Right ventricle myocardium superior (tissue), 1 donor: ENCODE measurements around the gene PIK3C3. TPM values are rescaled to one million over a fixed set of nuclear protein-coding genes. Genes with fewer than 3 reads are reported as not detected.
"Not testable (repeated sequence)": the region's sequence is repeated elsewhere in the genome, so short reads cannot be mapped to it uniquely, and the experiment has no call there.

Source experiments
- ATAC-seq: fragments of 200-7000 bp; cut with Tn5 transposase; one replicate; pipeline ENCODE4 v1.9.1; 2020; ENCODE audit warnings: mild to moderate bottlenecking; ENCODE audit not compliant: poor library complexity
- DNase-seq: peaks from one replicate; pipeline ENCODE4 v3.0.0-alpha.2; 2020
- intact Hi-C: fragments of 100-400 bp; cut with DNase I; formaldehyde crosslinking; loops from one replicate; pipeline ENCODE4 v1.11.2; 2022
- total RNA-seq: library from RNA; stranded (reverse); fragmentation: NEBNext Ultra II Directional; extraction: Animal tissue kit (Norgen Biotek cat#: 25700); gene quantifications from one replicate; pipeline ENCODE4 v1.2.1, GENCODE V29; 2021
- donor health status: DM: no; HTN: yes; CAD: no; lungs with severe emphysema.

Gene PIK3C3
- total RNA-seq, 1 donor from 2014 or later = 26.5 TPM

DNA sequence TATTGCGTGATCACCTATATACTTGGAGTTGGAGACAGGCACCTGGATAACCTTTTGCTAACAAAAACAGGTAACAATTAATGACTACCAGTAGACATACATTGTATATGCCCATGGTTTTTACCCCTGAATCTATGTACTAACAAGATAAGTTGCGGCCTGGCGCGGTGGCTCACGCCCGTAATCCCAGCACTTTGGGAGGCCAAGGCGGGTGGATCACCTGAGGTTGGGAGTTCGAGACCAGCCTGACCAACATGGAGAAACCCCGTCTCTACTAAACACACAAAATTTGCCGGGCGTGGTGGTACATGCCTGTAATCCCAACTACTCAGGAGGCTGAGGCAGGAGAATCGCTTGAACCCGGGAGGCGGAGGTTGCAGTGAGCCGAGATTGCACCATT lies 94.5 kb downstream of the PIK3C3 start:
- DNase-seq, ATAC-seq, intact Hi-C loops: not testable (repeated sequence)

- intact Hi-C loops = loop anchor here (5.0 kb wide), 1 partner anchor 1511 kb away; no protein-coding TSS in a partner anchor
- DNase-seq (no peak), ATAC-seq (no peak)
Observed at GRCh38 chr18:42051411-42051810, 96.4 kb downstream of the PIK3C3 start.

- intact Hi-C loops = loop anchor here (5.0 kb wide), 1 partner anchor 1510 kb away; no protein-coding TSS in a partner anchor
- ATAC-seq (no peak), DNase-seq (no peak)
Observed at GRCh38 chr18:42052122-42052708, 97.2 kb downstream of the PIK3C3 start.

- intact Hi-C loops = loop anchor here (5.0 kb wide), 1 partner anchor 1509 kb away; no protein-coding TSS in a partner anchor
- peak; percentile 41 for DNase-seq
- ATAC-seq = peak; percentile 85
Observed at GRCh38 chr18:42053188-42053781, 98.3 kb downstream of the PIK3C3 start.

DNA sequence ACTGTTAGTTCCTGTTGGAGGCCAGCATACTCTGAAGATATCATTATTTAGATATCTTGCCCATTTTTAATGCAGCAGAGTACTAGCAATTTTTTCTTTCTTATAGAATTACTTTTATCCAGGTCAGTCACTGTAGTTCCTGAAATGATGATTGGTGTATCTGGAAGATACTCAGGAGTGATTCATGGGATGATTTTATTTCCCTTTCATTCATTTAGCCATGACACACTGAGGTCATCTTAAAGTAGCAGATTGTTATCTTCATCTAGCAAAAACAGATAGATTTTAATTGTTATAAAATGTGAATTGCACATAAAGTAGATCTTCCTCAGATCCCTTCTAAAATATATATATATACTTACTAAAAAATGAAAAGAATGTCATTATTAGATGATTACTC lies 109.1 kb downstream of the PIK3C3 start:
- no peak for ATAC-seq
- intact Hi-C loops = no loop called here
- no peak for DNase-seq

- DNase-seq (no peak), ATAC-seq (no peak)
- intact Hi-C loops = no loop called here
Observed at GRCh38 chr18:42067518-42067917, 112.5 kb downstream of the PIK3C3 start.

DNA sequence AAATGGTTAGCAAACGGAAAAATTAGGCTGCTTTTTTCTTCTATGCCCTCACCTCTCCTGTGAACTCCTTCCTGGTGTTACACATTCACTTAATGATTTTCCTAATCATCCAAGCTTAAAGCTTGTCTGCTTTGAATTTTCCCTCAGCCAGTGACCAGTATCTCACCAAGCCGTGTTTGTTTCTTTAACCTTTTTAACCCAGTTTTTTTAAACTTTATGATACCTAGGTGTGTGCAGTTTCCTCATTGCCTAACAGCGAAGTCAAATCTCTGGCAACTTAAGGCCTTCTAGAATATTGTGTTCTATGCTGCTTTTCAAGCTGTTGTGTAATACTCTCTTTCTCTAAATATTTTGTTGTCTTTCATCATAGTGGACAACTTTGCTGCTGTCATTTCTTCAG lies 113.0 kb downstream of the PIK3C3 start:
- intact Hi-C loops = no loop called here
- no peak for ATAC-seq
- DNase-seq = no peak

DNA sequence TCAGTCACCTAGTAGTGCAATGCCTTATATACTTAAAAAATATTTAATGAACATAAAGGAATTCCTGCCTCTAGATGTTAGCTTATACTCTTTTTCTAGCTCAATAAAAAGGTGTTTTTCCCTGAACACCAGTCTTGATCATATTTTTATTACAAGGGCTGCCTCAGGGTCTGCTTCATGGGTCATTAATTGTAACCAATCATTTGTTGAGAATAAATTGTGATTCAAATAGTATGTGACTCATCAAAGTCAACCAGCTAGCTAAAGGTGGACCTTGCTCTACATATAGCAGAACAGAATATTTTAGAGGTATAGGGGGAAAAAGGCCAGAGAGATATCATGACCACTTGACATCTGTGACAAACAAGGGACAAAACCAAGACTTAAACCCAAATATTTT lies 114.0 kb downstream of the PIK3C3 start:
- ATAC-seq = no peak
- intact Hi-C loops = no loop called here
- no peak for DNase-seq

- ATAC-seq = no peak
- DNase-seq = no peak
- intact Hi-C loops = no loop called here
Observed at GRCh38 chr18:42072407-42072806, 117.4 kb downstream of the PIK3C3 start.

GRCh38 chr18:42074704-42075103 lies 119.7 kb downstream of the PIK3C3 start:
- intact Hi-C loops = no loop called here
- DNase-seq = no peak
- ATAC-seq = no peak

DNA sequence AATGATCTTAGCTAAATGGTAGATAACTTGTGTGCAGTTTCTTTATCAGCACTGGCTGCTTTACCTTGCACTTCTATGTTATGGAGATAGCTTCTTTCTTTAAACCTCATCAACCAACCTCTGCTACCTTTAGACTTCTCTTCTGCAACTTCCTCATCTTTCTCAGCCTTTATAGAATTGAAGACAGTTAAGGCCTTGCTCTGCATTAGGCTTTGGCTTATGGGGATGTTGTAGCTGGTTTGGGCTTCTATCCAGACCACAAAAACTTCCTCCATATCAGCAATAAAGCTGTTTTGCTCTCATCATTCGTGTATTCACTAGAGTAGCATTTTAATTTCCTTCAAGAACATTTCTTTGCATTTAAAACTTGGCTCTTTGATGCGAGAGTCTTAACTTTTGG lies 123.7 kb downstream of the PIK3C3 start:
- ATAC-seq (no peak), DNase-seq (no peak)
- intact Hi-C loops = no loop called here

DNA sequence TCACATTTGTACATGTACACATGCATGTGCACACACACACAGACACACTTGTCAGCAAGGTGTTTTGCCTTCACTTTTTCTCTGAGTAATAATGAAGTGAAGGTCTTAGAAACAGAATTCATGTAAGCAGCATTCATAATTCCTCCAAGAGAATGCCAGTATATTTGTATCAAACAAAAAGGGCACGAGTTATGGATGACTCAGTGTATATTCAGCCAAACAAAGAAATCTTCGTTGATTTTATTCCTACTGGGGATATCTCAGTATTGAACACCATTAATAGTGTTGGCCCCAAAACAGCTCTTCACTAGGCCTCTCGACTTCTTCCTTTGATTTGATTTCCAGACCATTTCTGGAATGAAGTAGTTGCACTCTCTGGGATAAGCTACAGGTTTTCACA lies 125.3 kb downstream of the PIK3C3 start:
- DNase-seq (no peak), ATAC-seq (no peak)
- intact Hi-C loops = no loop called here

- ATAC-seq (no peak), DNase-seq (no peak)
- intact Hi-C loops = no loop called here
Observed at GRCh38 chr18:42082415-42083234, 127.6 kb downstream of the PIK3C3 start.

DNA sequence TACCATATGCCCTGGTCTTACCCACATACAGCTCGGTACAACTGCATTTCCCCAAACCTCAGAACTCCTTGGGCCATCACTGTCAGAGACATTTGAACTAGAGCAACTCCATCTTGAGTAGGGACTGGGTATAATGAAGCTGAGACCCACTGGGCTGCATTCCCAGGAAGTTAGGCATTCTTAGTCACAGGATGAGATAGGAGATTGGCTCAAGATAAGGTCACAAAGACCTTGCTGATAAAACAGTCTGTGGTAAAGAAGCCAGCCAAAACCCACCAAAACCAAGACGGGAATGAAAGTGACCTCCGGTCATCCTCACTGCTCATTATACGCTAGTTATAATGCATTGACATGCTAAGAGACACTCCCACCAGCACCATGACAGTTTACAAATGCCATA lies 131.3 kb downstream of the PIK3C3 start:
- intact Hi-C loops = no loop called here
- ATAC-seq (no peak), DNase-seq (no peak)

DNA sequence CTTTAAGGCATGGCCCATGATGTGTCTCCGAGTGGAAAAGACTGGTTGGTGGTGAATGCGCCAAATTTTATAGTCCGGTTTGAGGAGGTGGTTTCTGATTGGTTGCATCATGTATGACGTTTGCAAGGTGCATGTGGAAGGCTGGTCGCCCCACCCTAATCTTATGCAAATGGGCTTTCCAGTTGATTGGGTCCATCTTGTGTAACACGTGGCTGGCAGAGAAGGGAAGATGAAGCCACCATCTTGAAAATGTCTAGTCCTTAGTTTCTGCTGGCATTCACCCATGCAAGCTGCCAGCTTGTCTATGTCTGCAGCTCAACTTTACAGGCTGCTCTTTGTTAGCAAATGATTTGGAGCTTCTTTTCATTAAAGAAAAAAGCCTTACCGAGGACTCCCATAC lies 132.2 kb downstream of the PIK3C3 start:
- DNase-seq = no peak
- intact Hi-C loops = no loop called here
- no peak for ATAC-seq

GRCh38 chr18:42087876-42088275 lies 132.8 kb downstream of the PIK3C3 start:
- intact Hi-C loops = no loop called here
- DNase-seq = no peak
- no peak for ATAC-seq

- ATAC-seq = peak; percentile 46
- no peak for DNase-seq
- intact Hi-C loops = no loop called here
Observed at GRCh38 chr18:42092848-42093247, 137.8 kb downstream of the PIK3C3 start.

DNA sequence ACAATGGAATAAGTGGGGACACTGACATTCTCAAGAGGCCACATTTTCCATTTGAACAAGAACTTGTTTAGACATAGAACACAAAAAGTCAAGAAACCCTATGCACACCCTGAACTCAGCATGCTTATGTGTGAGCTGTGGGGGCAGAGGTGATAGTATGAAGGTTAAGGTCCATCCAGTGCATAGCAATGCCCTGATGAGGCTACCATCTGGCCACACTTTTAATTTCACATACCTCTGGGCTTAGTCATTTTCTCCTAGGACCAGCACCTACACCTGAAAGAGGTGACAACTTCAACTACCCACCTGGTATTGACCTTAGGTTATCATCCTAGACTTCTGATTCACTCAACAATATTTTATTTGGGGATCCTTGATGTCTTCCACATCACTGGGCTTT lies 139.8 kb downstream of the PIK3C3 start:
- intact Hi-C loops = no loop called here
- DNase-seq = no peak
- no peak for ATAC-seq

GRCh38 chr18:42095732-42096377 lies 140.8 kb downstream of the PIK3C3 start:
- ATAC-seq (no peak), DNase-seq (no peak)
- intact Hi-C loops = no loop called here
